CD4-positive, alpha-beta T cell treated with Interleukin-15 for 4 hours (primary cell): Measurements from ENCODE around the gene GOLGA6L10.

Experiments used
- DNase-seq: peaks from one replicate; pipeline ENCODE4 v3.0.0-alpha.2; 2020; ENCODE audit warnings: low spot score

The GOLGA6L10 gene

DNA sequence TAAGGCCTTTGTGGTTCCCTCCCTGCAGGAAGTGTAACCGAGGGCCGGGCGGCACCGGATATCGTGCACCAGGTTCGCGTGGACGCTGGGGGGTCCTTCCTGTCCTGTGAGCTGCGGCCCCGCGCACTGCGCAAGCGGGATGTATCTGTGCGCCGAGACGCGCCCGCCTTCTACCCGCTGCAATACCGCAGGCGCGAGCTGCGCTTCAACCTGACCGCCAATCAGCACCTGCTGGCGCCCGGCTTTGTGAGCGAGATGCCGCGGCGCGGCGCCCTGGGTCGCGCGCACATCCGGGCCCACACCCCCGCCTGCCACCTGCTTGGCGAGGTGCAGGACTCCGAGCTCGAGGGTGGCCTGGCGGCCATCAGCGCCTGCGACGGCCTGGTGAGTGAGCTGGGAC, 50.8 kb downstream of the GOLGA6L10 start:
- peak; percentile 53 for DNase-seq

- no peak for DNase-seq
Measured at GRCh38 chr15:82298032-82298431, 51.2 kb downstream of the GOLGA6L10 start.

GRCh38 chr15:82297546-82297945, 51.7 kb downstream of the GOLGA6L10 start:
- DNase-seq: no peak

DNA sequence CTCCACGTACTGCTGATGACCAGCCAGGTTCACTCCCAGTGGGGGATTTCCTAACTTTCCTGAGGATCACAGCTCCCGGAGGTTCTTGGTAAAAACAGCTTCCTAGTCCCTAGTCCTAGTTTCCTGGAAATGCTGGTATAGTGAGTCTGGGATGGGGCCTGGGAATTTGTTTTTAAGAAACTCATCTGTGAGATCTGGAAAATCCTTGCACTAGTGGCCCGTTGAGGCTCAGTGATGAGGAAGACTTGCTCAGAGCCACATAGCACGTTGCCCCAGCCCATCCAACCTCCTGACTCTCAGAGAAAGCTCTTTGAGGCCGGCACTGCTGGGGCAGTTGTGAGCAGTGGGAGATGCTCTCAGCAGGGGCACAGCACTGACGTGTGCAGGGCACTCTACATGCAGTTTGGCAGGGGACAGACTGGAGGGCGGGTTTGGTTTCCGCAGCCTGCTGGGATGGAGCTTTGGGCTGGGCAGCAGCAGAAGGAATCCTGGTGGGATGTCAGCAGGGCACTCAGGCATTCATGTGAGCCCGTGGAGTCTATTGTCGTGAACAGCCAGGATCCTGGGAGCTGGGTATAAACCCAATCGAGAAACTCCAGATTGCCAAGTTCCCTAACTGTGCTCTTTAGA, 55.1 kb downstream of the GOLGA6L10 start:
- no peak for DNase-seq

DNA sequence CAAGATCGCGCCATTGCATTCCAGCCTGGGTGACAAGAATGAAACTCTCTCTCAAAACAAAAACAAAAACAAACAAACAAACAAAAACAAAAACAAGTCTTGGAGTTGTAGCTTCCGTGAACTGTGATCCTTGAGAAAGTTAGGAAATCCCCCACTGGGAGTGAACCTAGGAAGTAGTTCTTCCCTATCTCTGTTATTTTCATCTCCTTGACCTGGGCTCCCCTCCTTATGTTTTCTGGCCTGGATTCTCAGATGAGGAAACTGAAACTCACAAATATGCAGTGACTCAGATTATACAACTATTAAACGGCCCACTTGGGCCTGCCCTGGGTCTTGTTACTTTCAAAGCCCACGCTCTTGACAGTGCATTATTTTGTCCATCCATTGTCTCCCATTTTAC, 57.0 kb downstream of the GOLGA6L10 start:
- no peak for DNase-seq
